ENCODE results near the gene ABCG1.

ABCG1 gene

GRCh38 chr21:42271065-42271464 is 52.1 kb downstream of the ABCG1 start:
- Histone ChIP-seq H3K4me2 (no peak overlapping the region; a peak in 1 of 22 replicates), H3K27me3 (no peaks in the 10 kb centered on the region), H3K4me3 (no peak overlapping the region), H3K4me1 (peaks cover 40 to 62% (median 50%) of the 10 kb centered on the region in 10 experiments), H3K27ac (no peak overlapping the region), H3K9ac (no peak overlapping the region), H3K36me3 (peaks cover 30 to 56% (median 45%) of the 10 kb centered on the region in 11 experiments; a peak in 21 of 22 replicates), H3K9me3 (replicated peaks in 1 of 11) (no peaks in the 10 kb centered on the region), H4K20me1 (peaks cover 0 to 99% (median 37%) of the 10 kb centered on the region in 11 experiments; a peak in 15 of 22 replicates)
- TF ChIP-seq Cebpa-rat (IDR thresholded peaks at IDR 0.05), result no peak

GRCh38 chr21:42272109-42272962 is 53.4 kb downstream of the ABCG1 start:
- peaks cover 27 to 60% (median 42%) of the 10 kb centered on the region in 10 experiments for H3K4me1 ChIP-seq

GRCh38 chr21:42272984-42273600 is 54.2 kb downstream of the ABCG1 start:
- peaks cover 20 to 60% (median 42%) of the 10 kb centered on the region in 10 experiments for H3K4me1 ChIP-seq
- H4K20me1 ChIP-seq, result peaks cover 0 to 99% (median 19%) of the 10 kb centered on the region in 11 experiments; a peak in 13 of 22 replicates
- H3K9me3 ChIP-seq (replicated peaks in 1 of 11), result no peaks in the 10 kb centered on the region
- peaks cover 40 to 76% (median 65%) of the 10 kb centered on the region in 11 experiments; a peak in 21 of 22 replicates for H3K36me3 ChIP-seq
- H3K27ac ChIP-seq, result no peak overlapping the region
- TF ChIP-seq Cebpa-rat (IDR thresholded peaks at IDR 0.05), result no peak
- H3K4me2 ChIP-seq, result no peak overlapping the region
- no peaks in the 10 kb centered on the region for H3K27me3 ChIP-seq
- no peak overlapping the region for H3K9ac ChIP-seq
- no peak overlapping the region for H3K4me3 ChIP-seq

More at GRCh38 chr21:42272109-42272962, 53.4 kb downstream of the ABCG1 start:
- H3K36me3 ChIP-seq, result peaks cover 40 to 69% (median 58%) of the 10 kb centered on the region in 11 experiments; a peak in 21 of 22 replicates
- no peak overlapping the region for H3K9ac ChIP-seq
- TF ChIP-seq Cebpa-rat (IDR thresholded peaks at IDR 0.05), result no peak
- H3K27ac ChIP-seq, result no peak overlapping the region
- H3K4me3 ChIP-seq, result no peak overlapping the region
- H3K9me3 ChIP-seq (replicated peaks in 1 of 11), result no peaks in the 10 kb centered on the region
- no peaks in the 10 kb centered on the region for H3K27me3 ChIP-seq
- no peak overlapping the region for H3K4me2 ChIP-seq
- peaks cover 0 to 99% (median 26%) of the 10 kb centered on the region in 11 experiments; a peak in 15 of 22 replicates for H4K20me1 ChIP-seq

GRCh38 chr21:42276076-42276475 is 57.1 kb downstream of the ABCG1 start:
- TF ChIP-seq Cebpa-rat (IDR thresholded peaks at IDR 0.05), result no peak
- no peaks in the 10 kb centered on the region for H3K9me3 ChIP-seq (replicated peaks in 1 of 11)
- no peak overlapping the region for H3K4me3 ChIP-seq
- H3K4me1 ChIP-seq, result peaks cover 0 to 61% (median 49%) of the 10 kb centered on the region in 10 experiments; a peak in 14 of 20 replicates
- peaks cover 0 to 99% (median 26%) of the 10 kb centered on the region in 11 experiments; a peak in 16 of 22 replicates for H4K20me1 ChIP-seq
- no peaks in the 10 kb centered on the region for H3K27me3 ChIP-seq
- H3K4me2 ChIP-seq, result no peak overlapping the region; a peak in 1 of 22 replicates
- H3K9ac ChIP-seq, result no peak overlapping the region
- H3K27ac ChIP-seq, result no peak overlapping the region
- H3K36me3 ChIP-seq, result peaks cover 38 to 99% (median 73%) of the 10 kb centered on the region in 11 experiments; a peak in 21 of 22 replicates

GRCh38 chr21:42276526-42277154 is 57.7 kb downstream of the ABCG1 start:
- H3K4me2 ChIP-seq, result peak overlapping the region in 2 of 11 experiments; percentile 10 to 63; a peak in 2 of 22 replicates
- no peaks in the 10 kb centered on the region for H3K9me3 ChIP-seq (replicated peaks in 1 of 11)
- H4K20me1 ChIP-seq, result peaks cover 1 to 99% (median 31%) of the 10 kb centered on the region in 11 experiments; a peak in 16 of 22 replicates
- no peak overlapping the region for H3K9ac ChIP-seq
- H3K27me3 ChIP-seq, result no peaks in the 10 kb centered on the region
- no peak for TF ChIP-seq Cebpa-rat (IDR thresholded peaks at IDR 0.05)
- H3K4me1 ChIP-seq, result peaks cover 0 to 65% (median 54%) of the 10 kb centered on the region in 10 experiments; a peak in 14 of 20 replicates
- no peak overlapping the region for H3K4me3 ChIP-seq
- peaks cover 35 to 99% (median 70%) of the 10 kb centered on the region in 11 experiments; a peak in 21 of 22 replicates for H3K36me3 ChIP-seq
- no peak overlapping the region for H3K27ac ChIP-seq

GRCh38 chr21:42277593-42277992 is 58.7 kb downstream of the ABCG1 start:
- peaks cover 9 to 99% (median 36%) of the 10 kb centered on the region in 11 experiments; a peak in 17 of 22 replicates for H4K20me1 ChIP-seq

GRCh38 chr21:42278451-42279149 is 59.7 kb downstream of the ABCG1 start:
- Histone ChIP-seq H3K9ac (no peak overlapping the region), H3K4me3 (no peak overlapping the region), H3K36me3 (peaks cover 28 to 98% (median 60%) of the 10 kb centered on the region in 11 experiments; a peak in 21 of 22 replicates), H3K27ac (no peak overlapping the region), H3K4me2 (peak overlapping the region in 8 of 11 experiments; percentile 12 to 81 (median 66); a peak in 14 of 22 replicates), H4K20me1 (peaks cover 9 to 98% (median 40%) of the 10 kb centered on the region in 11 experiments; a peak in 17 of 22 replicates), H3K27me3 (0 out of 22 replicates have a peak, but pooled peaks cover 0 to 4% (median 0%) of the 10 kb centered on the region in 11 experiments), H3K4me1 (peaks cover 0 to 83% (median 70%) of the 10 kb centered on the region in 10 experiments; a peak in 14 of 20 replicates), H3K9me3 (replicated peaks in 1 of 11) (no peaks in the 10 kb centered on the region)
- TF ChIP-seq Cebpa-rat (IDR thresholded peaks at IDR 0.05), result no peak

More at GRCh38 chr21:42277593-42277992, 58.7 kb downstream of the ABCG1 start:
- Histone ChIP-seq H3K36me3 (peaks cover 36 to 99% (median 67%) of the 10 kb centered on the region in 11 experiments; a peak in 21 of 22 replicates), H3K9ac (no peak overlapping the region), H3K27ac (no peak overlapping the region), H3K4me1 (peaks cover 0 to 75% (median 62%) of the 10 kb centered on the region in 10 experiments; a peak in 14 of 20 replicates), H3K27me3 (no peaks in the 10 kb centered on the region), H3K4me3 (no peak overlapping the region), H3K4me2 (peak overlapping the region in 6 of 11 experiments; percentile 8 to 81 (median 72); a peak in 10 of 22 replicates), H3K9me3 (replicated peaks in 1 of 11) (no peaks in the 10 kb centered on the region)
- no peak for TF ChIP-seq Cebpa-rat (IDR thresholded peaks at IDR 0.05)

All from BLaER1 treated with 17β-estradiol and CSF1 and Interleukin-3, amounts not matched to agents 10 nM and 100 nM (cell line).